ENCODE results near the gene SLC35E4. TPM values are rescaled to one million over a fixed set of nuclear protein-coding genes. Genes with fewer than 3 reads are reported as not detected.
A peak's percentile ranks its signal among the peaks of the same experiment; 100 is the strongest.

SLC35E4 gene
- total RNA-seq, 4 donors from 2014 or later = 8.5 to 19.3 (median 10.9) TPM

DNA sequence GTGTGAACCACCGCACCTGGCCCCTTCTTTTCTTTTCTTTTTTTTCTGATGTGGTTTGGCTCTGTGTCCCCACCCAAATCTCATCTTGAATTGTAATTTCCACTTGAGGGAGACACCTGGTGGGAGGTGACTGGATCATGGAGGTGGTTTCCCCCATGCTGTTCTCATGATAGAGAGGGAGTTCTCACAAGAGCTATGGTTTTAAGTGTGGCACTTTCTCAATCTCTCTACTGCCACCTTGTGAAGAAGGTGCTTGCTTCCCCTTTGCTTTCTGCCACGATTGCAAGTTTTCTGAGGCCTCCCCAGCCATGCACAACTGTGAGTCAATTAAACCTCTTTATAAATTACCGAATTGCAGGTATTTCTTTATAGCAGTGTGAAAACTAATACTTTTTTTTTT lies 33.5 kb upstream of the SLC35E4 start:
- Histone ChIP-seq H3K4me1 (peaks cover 10 to 14% of the 10 kb centered on the region in 2 donors), H3K4me3 (no peak overlapping the region), H3K27ac (no peak overlapping the region), H3K36me3 (peaks cover 0 to 5% of the 10 kb centered on the region in 2 donors), H3K9me3 (no peaks in the 10 kb centered on the region), H3K27me3 (no peaks in the 10 kb centered on the region)
- in situ Hi-C loops (cut with MboI; ENCODE audit: low sequenced_read_pairs in 4 of 4) = no loop called here
- intact Hi-C loops (cut with DNase I; ENCODE audit: low total_unique reads) = no loop called here
- no peak for ATAC-seq
- DNase-seq = no peak
- TF ChIP-seq, protein P1, sequence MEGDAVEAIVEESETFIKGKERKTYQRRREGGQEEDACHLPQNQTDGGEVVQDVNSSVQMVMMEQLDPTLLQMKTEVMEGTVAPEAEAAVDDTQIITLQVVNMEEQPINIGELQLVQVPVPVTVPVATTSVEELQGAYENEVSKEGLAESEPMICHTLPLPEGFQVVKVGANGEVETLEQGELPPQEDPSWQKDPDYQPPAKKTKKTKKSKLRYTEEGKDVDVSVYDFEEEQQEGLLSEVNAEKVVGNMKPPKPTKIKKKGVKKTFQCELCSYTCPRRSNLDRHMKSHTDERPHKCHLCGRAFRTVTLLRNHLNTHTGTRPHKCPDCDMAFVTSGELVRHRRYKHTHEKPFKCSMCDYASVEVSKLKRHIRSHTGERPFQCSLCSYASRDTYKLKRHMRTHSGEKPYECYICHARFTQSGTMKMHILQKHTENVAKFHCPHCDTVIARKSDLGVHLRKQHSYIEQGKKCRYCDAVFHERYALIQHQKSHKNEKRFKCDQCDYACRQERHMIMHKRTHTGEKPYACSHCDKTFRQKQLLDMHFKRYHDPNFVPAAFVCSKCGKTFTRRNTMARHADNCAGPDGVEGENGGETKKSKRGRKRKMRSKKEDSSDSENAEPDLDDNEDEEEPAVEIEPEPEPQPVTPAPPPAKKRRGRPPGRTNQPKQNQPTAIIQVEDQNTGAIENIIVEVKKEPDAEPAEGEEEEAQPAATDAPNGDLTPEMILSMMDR (IDR thresholded peaks at IDR 0.05 in 4 of 5, conservative IDR thresholded peaks at IDR 0.05 in 1 of 5) = no peak
- TF ChIP-seq POLR2A (IDR thresholded peaks at IDR 0.05) = no peak

GRCh38 chr22:30603801-30604200 lies 31.8 kb upstream of the SLC35E4 start:
- Histone ChIP-seq H3K36me3 (peaks cover 0 to 5% of the 10 kb centered on the region in 2 donors), H3K4me1 (peaks cover 24% of the 10 kb centered on the region in 2 donors), H3K9me3 (no peaks in the 10 kb centered on the region), H3K27me3 (no peaks in the 10 kb centered on the region), H3K27ac (no peak overlapping the region), H3K4me3 (no peak overlapping the region)
- TF ChIP-seq POLR2A (IDR thresholded peaks at IDR 0.05) = no peak
- TF ChIP-seq, protein P1 (IDR thresholded peaks at IDR 0.05 in 4 of 5, conservative IDR thresholded peaks at IDR 0.05 in 1 of 5) = no peak
- DNase-seq (no peak), ATAC-seq (no peak)
- in situ Hi-C loops (cut with MboI; ENCODE audit: low sequenced_read_pairs in 4 of 4) (no loop called here), intact Hi-C loops (cut with DNase I; ENCODE audit: low total_unique reads) (no loop called here)

DNA sequence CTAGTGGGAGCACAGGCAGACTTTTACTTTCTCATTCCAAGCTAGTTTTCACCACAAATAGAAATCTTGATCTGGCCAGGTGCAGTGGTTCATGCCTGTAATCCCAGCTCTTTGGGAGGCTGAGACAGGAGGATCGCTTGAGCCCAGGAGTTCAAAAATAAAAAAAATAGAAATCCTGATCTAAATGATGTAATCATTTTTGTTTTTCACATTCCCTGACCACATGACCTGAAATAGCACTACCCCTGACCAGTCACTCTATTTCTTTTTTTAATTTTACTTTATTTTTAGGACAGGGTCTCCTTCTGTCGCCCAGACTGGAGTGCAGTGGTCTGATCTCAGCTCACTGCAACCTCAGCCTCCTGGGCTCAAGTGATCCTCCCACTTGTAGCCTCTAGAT lies 30.9 kb upstream of the SLC35E4 start:
- intact Hi-C loops (cut with DNase I; ENCODE audit: low total_unique reads) (no loop called here), in situ Hi-C loops (cut with MboI; ENCODE audit: low sequenced_read_pairs in 4 of 4) (no loop called here)
- ATAC-seq (no peak), DNase-seq (no peak)
- TF ChIP-seq, protein P1 (IDR thresholded peaks at IDR 0.05 in 4 of 5, conservative IDR thresholded peaks at IDR 0.05 in 1 of 5) = no peak
- no peak for TF ChIP-seq POLR2A (IDR thresholded peaks at IDR 0.05)
- H3K27ac ChIP-seq = peak overlapping the region in 2 of 4 donors; percentile 9 to 77
- no peak overlapping the region for H3K4me3 ChIP-seq
- no peaks in the 10 kb centered on the region for H3K27me3 ChIP-seq
- peaks cover 0 to 5% of the 10 kb centered on the region in 2 donors for H3K36me3 ChIP-seq
- H3K4me1 ChIP-seq = peaks cover 25 to 27% of the 10 kb centered on the region in 2 donors
- H3K9me3 ChIP-seq = no peaks in the 10 kb centered on the region

DNA sequence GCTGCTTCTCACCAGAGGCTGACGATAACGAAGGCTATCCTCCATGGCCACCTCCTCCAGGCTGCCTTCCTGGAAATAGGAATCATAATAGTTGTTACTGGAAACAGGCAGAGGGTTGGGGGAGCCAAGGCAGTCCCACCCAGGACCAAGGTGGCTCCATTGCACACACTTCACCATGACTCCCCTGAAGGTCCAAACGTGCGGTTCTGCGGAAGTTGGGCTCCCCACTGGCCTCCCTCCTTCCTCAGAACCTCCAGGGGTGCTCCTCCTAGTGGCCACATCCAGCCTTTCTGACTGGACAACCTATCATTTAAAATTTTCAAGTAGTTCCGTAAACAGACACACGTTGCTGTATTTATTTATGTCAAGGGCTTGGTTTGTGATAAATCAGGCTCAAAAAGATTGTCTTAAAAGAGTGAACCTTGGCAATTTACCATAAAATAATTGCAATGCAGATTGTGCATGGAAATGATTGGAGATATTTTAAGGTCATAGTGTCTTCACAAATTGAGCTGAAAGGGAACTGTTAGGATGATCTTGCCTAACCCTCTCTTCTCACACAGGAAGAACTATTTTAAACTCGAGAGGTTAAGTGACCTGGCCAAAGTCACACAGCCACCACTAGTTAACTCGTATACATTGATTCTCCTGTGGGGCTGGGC lies 30.0 kb upstream of the SLC35E4 start:
- intact Hi-C loops (cut with DNase I; ENCODE audit: low total_unique reads) (loop anchor here (1.0 to 2.0 kb wide), 2 partner anchors 14 to 29 kb away; partner anchors contain the start of genes PES1 and SLC35E4), in situ Hi-C loops (cut with MboI; ENCODE audit: low sequenced_read_pairs in 4 of 4) (no loop called here)
- peak; percentile 31 to 53 for ATAC-seq
- Histone ChIP-seq H3K27me3 (no peaks in the 10 kb centered on the region), H3K4me3 (peak overlapping the region in 3 of 4 donors; percentile 68 to 84 (median 76)), H3K27ac (peak overlapping the region; percentile 53 to 87 (median 76)), H3K36me3 (peaks cover 0 to 5% of the 10 kb centered on the region in 2 donors), H3K4me1 (peaks cover 28 to 31% of the 10 kb centered on the region in 2 donors), H3K9me3 (no peaks in the 10 kb centered on the region)
- peak in 1 of 2 donors; percentile 26 for DNase-seq
- TF ChIP-seq, protein P1 (IDR thresholded peaks at IDR 0.05 in 4 of 5, conservative IDR thresholded peaks at IDR 0.05 in 1 of 5) = peak; percentile 46 to 72 (median 58)
- TF ChIP-seq POLR2A (IDR thresholded peaks at IDR 0.05) = no peak

Measured in gastrocnemius medialis (tissue), 4 donors.